HCT116 (cell line): ENCODE measurements around the gene ZNF892. TPM values are rescaled to one million over a fixed set of nuclear protein-coding genes. Genes with fewer than 3 reads are reported as not detected.

Experiments used
- ATAC-seq: fragments of 200-7000 bp; cut with Tn5 transposase; 2 replicates; pipeline ENCODE4 v1.9.1; 2020; ENCODE audit warnings: mild to moderate bottlenecking, moderate library complexity
- BruUV-seq: library from RNA; stranded (reverse); fragments of 400-500 nt; replicated peaks from 2 replicates; lab custom pipeline; 2021; lab: Mats Ljungman, UMichigan
- CTCF ChIA-PET: fragments of 300-600 bp; sonication (Branson Sonifier 250); formaldehyde crosslinking; loops from one replicate; lab custom pipeline; 2021; ENCODE audit warnings: antibody characterized with exemption; lab: Charles Lee
- POLR2A ChIA-PET: fragments of 300-600, 350-600 bp; sonication (Branson Sonifier 250); formaldehyde crosslinking; loops from one replicate; lab custom pipeline; 2021; ENCODE audit warnings: antibody characterized with exemption; lab: Charles Lee
- RAD21 ChIA-PET, 2 experiments: fragments of 300-600 bp; sonication (Branson Sonifier 250); formaldehyde crosslinking; loops; one replicate each; lab custom pipeline; 2023; ENCODE audit warnings: low total read pairs in 2 of 2; ENCODE audit not compliant: uncharacterized antibody in 2 of 2, unreplicated experiment in 2 of 2, low non-redundant PET in 1 of 2; lab: Charles Lee
- DNase-seq: peaks from one replicate; pipeline ENCODE4 v3.0.0-alpha.2; 2010; ENCODE audit warnings: low read depth, low spot score
- H2AFZ ChIP-seq: fragments of 200-600 bp; shearing (Covaris generic), sonication (generic); 2 replicates; pipeline ENCODE4 v1.6.1; 2017; ENCODE audit warnings: low read depth, mixed run types, mixed read lengths, antibody characterized with exemption, low read length; ENCODE audit not compliant: poor library complexity, severe bottlenecking
- H3K27ac ChIP-seq: 2 replicates; pipeline ENCODE4 v1.5.1; 2012; ENCODE audit warnings: low read depth, low read length
- H3K27me3 ChIP-seq: fragments of 200-600 bp; sonication (generic); 2 replicates; pipeline ENCODE4 v1.6.1; 2016; ENCODE audit warnings: mixed run types, low read length, mixed read lengths; ENCODE audit not compliant: insufficient read depth
- H3K36me3 ChIP-seq, 2 experiments: fragments of 200-500 bp in 1 of 2; fragments of 200-600 bp in 1 of 2; sonication (Bioruptor generic) in 1 of 2; sonication (generic) in 1 of 2; 2 replicates each; pipeline versions ENCODE4 v1.5.1 to v1.6.1; 2014 to 2016; ENCODE audit warnings: low read length in 2 of 2, inconsistent platforms in 1 of 2, mixed read lengths in 1 of 2, mixed run types in 1 of 2; ENCODE audit not compliant: insufficient read depth in 2 of 2, control insufficient read depth in 1 of 2
- H3K4me1 ChIP-seq, 2 experiments: fragments of 200-600 bp in 1 of 2; sonication (generic) in 1 of 2; 2 replicates each; pipeline versions ENCODE4 v1.5.1 to v1.6.1; 2012 to 2017; ENCODE audit warnings: low read length in 2 of 2, inconsistent platforms in 1 of 2, mild to moderate bottlenecking in 1 of 2, mixed read lengths in 1 of 2, mixed run types in 1 of 2, moderate library complexity in 1 of 2; ENCODE audit not compliant: insufficient read depth in 2 of 2, control insufficient read depth in 1 of 2
- H3K4me2 ChIP-seq: fragments of 200-600 bp; sonication (generic); 2 replicates; pipeline ENCODE4 v1.6.1; 2017; ENCODE audit warnings: mixed run types, low read length, mixed read lengths
- H3K4me3 ChIP-seq, 2 experiments: fragments of 200-600 bp in 1 of 2; sonication (generic) in 1 of 2; replicated peaks in 1 of 2; 2 replicates each; pipeline ENCODE4 v1.5.1; 2011 to 2016; ENCODE audit warnings: low read length in 2 of 2, control low read depth in 1 of 2, low read depth in 1 of 2, mild to moderate bottlenecking in 1 of 2, mixed read lengths in 1 of 2, mixed run types in 1 of 2
- H3K79me2 ChIP-seq: fragments of 200-600 bp; sonication (generic); 2 replicates; pipeline ENCODE4 v1.6.1; 2017; ENCODE audit warnings: mild to moderate bottlenecking, mixed run types, low read length, moderate library complexity, mixed read lengths; ENCODE audit not compliant: insufficient read depth
- H3K9ac ChIP-seq: fragments of 200-600 bp; sonication (generic); 2 replicates; pipeline ENCODE4 v1.6.1; 2016; ENCODE audit warnings: low read length, mixed read lengths
- H3K9me2 ChIP-seq: fragments of 200-600 bp; sonication (generic), shearing (Covaris generic); 2 replicates; pipeline ENCODE4 v1.6.1; 2017; ENCODE audit warnings: mixed run types, mild to moderate bottlenecking, moderate library complexity; ENCODE audit not compliant: insufficient read depth
- H3K9me3 ChIP-seq, 2 experiments: fragments of 200-500 bp in 1 of 2; fragments of 200-600 bp in 1 of 2; sonication (Bioruptor generic) in 1 of 2; sonication (generic) in 1 of 2; 2 replicates each; pipeline ENCODE4 v1.6.1; 2014 to 2017; ENCODE audit warnings: low read length in 2 of 2, mixed read lengths in 2 of 2, inconsistent platforms in 1 of 2, low read depth in 1 of 2, mild to moderate bottlenecking in 1 of 2, mixed run types in 1 of 2, moderate library complexity in 1 of 2; ENCODE audit not compliant: control insufficient read depth in 1 of 2, insufficient read depth in 1 of 2
- H4K20me1 ChIP-seq: fragments of 200-600 bp; sonication (generic), shearing (Covaris generic); 2 replicates; pipeline ENCODE4 v1.6.1; 2017; ENCODE audit warnings: mixed run types, mild to moderate bottlenecking, moderate library complexity; ENCODE audit not compliant: insufficient read depth
- CBX3 ChIP-seq: IDR thresholded peaks from 2 replicates; pipeline ENCODE4 v1.6.1; 2012; ENCODE audit warnings: low read depth
- CEBPB ChIP-seq: IDR thresholded peaks from 2 replicates; pipeline ENCODE4 v1.6.1; 2012; ENCODE audit warnings: low read depth
- EGR1 ChIP-seq: IDR thresholded peaks from 2 replicates; pipeline ENCODE4 v1.6.1; 2012; ENCODE audit warnings: low read depth
- ELF1 ChIP-seq: IDR thresholded peaks from 2 replicates; pipeline ENCODE4 v1.6.1; 2012; ENCODE audit warnings: low read depth, borderline replicate concordance
- EZH2 ChIP-seq: fragments of 200-600 bp; sonication (generic); IDR thresholded peaks from 2 replicates; pipeline ENCODE4 v1.6.1; 2017; ENCODE audit warnings: antibody characterized with exemption, mixed run types
- EZH2phosphoT487 ChIP-seq: fragments of 200-600 bp; IDR thresholded peaks from 2 replicates; pipeline ENCODE4 v1.6.1; 2018; ENCODE audit warnings: antibody characterized with exemption, borderline replicate concordance
- FOSL1 ChIP-seq: IDR thresholded peaks from 2 replicates; pipeline ENCODE4 v1.6.1; 2012; ENCODE audit warnings: low read depth
- MAX ChIP-seq: IDR thresholded peaks from 2 replicates; pipeline ENCODE4 v1.6.1; 2012
- POLR2A ChIP-seq: IDR thresholded peaks from 2 replicates; pipeline ENCODE4 v1.7.0; 2011; ENCODE audit warnings: borderline replicate concordance; ENCODE audit not compliant: insufficient read depth, insufficient read length; ENCODE audit errors: extremely low read depth
- POLR2AphosphoS5 ChIP-seq: IDR thresholded peaks from 2 replicates; pipeline ENCODE4 v1.6.1; 2011; ENCODE audit warnings: mild to moderate bottlenecking, low read depth, low read length, moderate library complexity
- SIN3A ChIP-seq: IDR thresholded peaks from 2 replicates; pipeline ENCODE4 v1.6.1; 2012; ENCODE audit warnings: low read depth
- SP1 ChIP-seq: IDR thresholded peaks from 2 replicates; pipeline ENCODE4 v1.6.1; 2012; ENCODE audit warnings: low read depth
- TCF7L2 ChIP-seq: IDR thresholded peaks from 2 replicates; pipeline ENCODE4 v1.7.0; 2011; ENCODE audit warnings: borderline replicate concordance, inconsistent platforms; ENCODE audit not compliant: insufficient read depth, insufficient read length; ENCODE audit errors: extremely low read depth
- YY1 ChIP-seq: IDR thresholded peaks from 2 replicates; pipeline ENCODE4 v1.6.1; 2011; ENCODE audit warnings: low read length, low read depth, moderate library complexity, mild to moderate bottlenecking; ENCODE audit not compliant: insufficient replicate concordance; ENCODE audit errors: extremely low read depth
- ZFX ChIP-seq: fragments of 450-650 bp; IDR thresholded peaks from 2 replicates; pipeline ENCODE4 v1.6.1; 2017
- intact Hi-C: fragments of 100-400 bp; cut with micrococcal nuclease; formaldehyde crosslinking; loops from 2 replicates; pipeline ENCODE4 v1.10.0; 2022
- total RNA-seq: library from RNA; stranded (reverse); gene quantifications from one replicate; pipeline ENCODE4 v1.2.1, GENCODE V29; 2021; ENCODE audit not compliant: unreplicated experiment
- TF ChIP-seq, protein P1 (sequence below): IDR thresholded peaks from 2 replicates; pipeline ENCODE4 v1.6.1; 2011; ENCODE audit warnings: mild to moderate bottlenecking, low read length, moderate library complexity; ENCODE audit not compliant: insufficient replicate concordance; ENCODE audit errors: extremely low read depth

ZNF892 gene
- total RNA-seq, 1 experiment from 2014 or later, result 0.27 TPM

DNA sequence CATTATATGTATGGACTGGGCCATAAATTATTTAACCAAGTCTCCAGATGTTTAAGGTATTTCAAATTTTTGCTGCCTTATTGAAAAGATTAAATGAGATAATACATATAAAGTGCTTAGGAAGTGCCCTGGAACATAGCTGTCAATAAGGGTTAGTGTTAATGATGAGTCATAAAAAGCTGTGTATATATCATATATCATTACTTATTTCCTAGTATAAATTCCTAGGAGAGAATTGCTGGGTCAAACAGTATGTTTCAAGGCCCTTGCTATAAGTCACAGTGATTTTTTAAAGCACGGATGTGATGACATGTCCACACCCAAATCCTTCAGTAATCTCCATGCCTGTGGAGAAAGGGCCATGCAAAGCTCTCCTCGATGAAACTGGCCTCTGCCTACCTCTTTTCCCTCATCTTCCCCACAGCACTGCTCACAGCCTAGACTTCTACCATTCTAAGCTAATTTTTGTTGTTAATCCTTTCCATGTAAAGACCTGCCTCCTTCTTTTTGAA is 33.2 kb upstream of the ZNF892 start:
- Histone ChIP-seq H3K9ac (no peak overlapping the region), H3K27me3 (no peaks in the 10 kb centered on the region), H2AFZ (no peak overlapping the region), H3K9me3 (no peaks in the 10 kb centered on the region), H4K20me1 (no peaks in the 10 kb centered on the region), H3K4me3 (no peak overlapping the region), H3K9me2 (no peaks in the 10 kb centered on the region), H3K4me2 (no peak overlapping the region), H3K36me3 (no peaks in the 10 kb centered on the region), H3K79me2 (no peaks in the 10 kb centered on the region), H3K4me1 (no peaks in the 10 kb centered on the region), H3K27ac (no peak overlapping the region)
- ChIA-PET CTCF (no interaction called here), RAD21 (no interaction called here), POLR2A (no interaction called here)
- TF ChIP-seq EGR1 (no peak), CBX3 (no peak), FOSL1 (no peak), EZH2 (no peak), ELF1 (no peak), SP1 (no peak), ZFX (no peak), POLR2A (no peak)
- TF ChIP-seq, protein P1, sequence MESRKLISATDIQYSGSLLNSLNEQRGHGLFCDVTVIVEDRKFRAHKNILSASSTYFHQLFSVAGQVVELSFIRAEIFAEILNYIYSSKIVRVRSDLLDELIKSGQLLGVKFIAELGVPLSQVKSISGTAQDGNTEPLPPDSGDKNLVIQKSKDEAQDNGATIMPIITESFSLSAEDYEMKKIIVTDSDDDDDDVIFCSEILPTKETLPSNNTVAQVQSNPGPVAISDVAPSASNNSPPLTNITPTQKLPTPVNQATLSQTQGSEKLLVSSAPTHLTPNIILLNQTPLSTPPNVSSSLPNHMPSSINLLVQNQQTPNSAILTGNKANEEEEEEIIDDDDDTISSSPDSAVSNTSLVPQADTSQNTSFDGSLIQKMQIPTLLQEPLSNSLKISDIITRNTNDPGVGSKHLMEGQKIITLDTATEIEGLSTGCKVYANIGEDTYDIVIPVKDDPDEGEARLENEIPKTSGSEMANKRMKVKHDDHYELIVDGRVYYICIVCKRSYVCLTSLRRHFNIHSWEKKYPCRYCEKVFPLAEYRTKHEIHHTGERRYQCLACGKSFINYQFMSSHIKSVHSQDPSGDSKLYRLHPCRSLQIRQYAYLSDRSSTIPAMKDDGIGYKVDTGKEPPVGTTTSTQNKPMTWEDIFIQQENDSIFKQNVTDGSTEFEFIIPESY, result no peak
- ATAC-seq (no peak), DNase-seq (no peak)
- intact Hi-C loops, result no loop called here
- no TSS peak for BruUV-seq

DNA sequence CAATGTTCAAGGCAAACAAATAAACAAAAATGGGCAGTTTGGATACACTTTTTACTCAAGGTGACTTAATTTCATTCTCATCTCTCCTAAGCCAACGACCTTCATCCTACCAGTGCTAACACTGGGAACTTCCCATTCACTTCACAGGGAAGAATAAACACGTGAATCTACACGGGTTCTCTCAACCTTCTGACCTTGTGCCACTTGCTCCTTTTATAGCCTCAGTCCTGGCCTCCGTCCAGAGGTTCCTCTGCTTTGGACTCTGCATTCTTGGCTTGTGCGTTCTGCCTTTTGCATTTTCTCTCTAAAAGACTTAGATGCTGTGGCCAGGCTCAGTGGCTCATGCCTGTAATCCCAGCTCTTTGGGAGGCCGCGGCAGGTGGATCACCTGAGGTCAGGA is 27.9 kb upstream of the ZNF892 start:
- ChIA-PET RAD21 (no interaction called here), CTCF (no interaction called here), POLR2A (no interaction called here)
- Histone ChIP-seq H2AFZ (no peak overlapping the region), H3K9me2 (no peaks in the 10 kb centered on the region), H3K9me3 (no peaks in the 10 kb centered on the region), H3K79me2 (no peaks in the 10 kb centered on the region), H3K27me3 (no peaks in the 10 kb centered on the region), H3K9ac (no peak overlapping the region), H3K27ac (no peak overlapping the region), H3K4me1 (no peaks in the 10 kb centered on the region), H3K4me2 (no peak overlapping the region), H3K36me3 (peaks cover 2 to 17% of the 10 kb centered on the region in 2 experiments; a peak in 2 of 4 replicates), H3K4me3 (no peak overlapping the region), H4K20me1 (no peaks in the 10 kb centered on the region)
- no TSS peak for BruUV-seq
- ATAC-seq, result no peak
- DNase-seq, result no peak
- intact Hi-C loops, result no loop called here
- TF ChIP-seq CBX3 (no peak), EZH2 (no peak), SP1 (no peak), SIN3A (no peak), EGR1 (no peak), ZFX (no peak), FOSL1 (no peak), YY1 (no peak), ELF1 (no peak), CEBPB (no peak), POLR2AphosphoS5 (no peak), EZH2phosphoT487 (no peak), TCF7L2 (no peak), MAX (no peak)
- TF ChIP-seq, protein P1, result no peak
